ENCODE results near the gene RPS2. TPM values are rescaled to one million over a fixed set of nuclear protein-coding genes. Genes with fewer than 3 reads are reported as not detected.
A peak's percentile ranks its signal among the peaks of the same experiment; 100 is the strongest.

Gene RPS2
- total RNA-seq, 1 experiment from 2014 or later = 2,950 TPM

DNA sequence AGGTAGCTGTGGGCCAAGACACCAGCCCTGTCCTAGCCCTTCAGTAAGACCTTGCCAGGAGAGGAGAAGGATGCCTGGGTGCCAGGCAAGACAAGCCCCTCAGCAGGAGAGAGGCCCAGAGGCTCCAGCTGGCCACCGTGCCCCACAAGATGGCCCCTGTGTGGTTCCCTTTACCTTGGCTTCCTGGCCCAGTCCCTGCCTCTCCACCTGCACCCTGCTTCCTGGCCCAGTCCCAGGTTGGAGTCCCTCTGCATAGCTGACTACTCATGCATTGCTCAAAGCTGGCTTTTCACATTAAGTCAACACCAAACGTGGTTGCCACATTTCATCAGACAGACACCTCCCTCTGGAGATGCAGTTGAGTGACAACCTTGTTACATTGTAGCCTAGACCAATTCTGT lies 29.1 kb upstream of the RPS2 start:
- CTCF ChIA-PET = interaction anchor here (1.5 kb wide), 1 partner anchor 8 kb away, joined by 4 read pairs; no protein-coding TSS in a partner anchor
- Mint-ChIP-seq H3K27me3 (ENCODE audit: unreplicated experiment) (no peaks in the 10 kb centered on the region), H3K9me3 (ENCODE audit: low read depth, unreplicated experiment) (no peaks in the 10 kb centered on the region), H3K27ac (ENCODE audit: unreplicated experiment) (no peak overlapping the region), H3K4me3 (ENCODE audit: low read depth, unreplicated experiment) (peak overlapping the region; percentile 12), H3K4me1 (ENCODE audit: low read depth, unreplicated experiment) (peaks cover 17% of the 10 kb centered on the region), H3K36me3 (ENCODE audit: insufficient read depth, unreplicated experiment) (peaks cover 54% of the 10 kb centered on the region)
- DNase-seq = no peak
- TF ChIP-seq, protein P1, sequence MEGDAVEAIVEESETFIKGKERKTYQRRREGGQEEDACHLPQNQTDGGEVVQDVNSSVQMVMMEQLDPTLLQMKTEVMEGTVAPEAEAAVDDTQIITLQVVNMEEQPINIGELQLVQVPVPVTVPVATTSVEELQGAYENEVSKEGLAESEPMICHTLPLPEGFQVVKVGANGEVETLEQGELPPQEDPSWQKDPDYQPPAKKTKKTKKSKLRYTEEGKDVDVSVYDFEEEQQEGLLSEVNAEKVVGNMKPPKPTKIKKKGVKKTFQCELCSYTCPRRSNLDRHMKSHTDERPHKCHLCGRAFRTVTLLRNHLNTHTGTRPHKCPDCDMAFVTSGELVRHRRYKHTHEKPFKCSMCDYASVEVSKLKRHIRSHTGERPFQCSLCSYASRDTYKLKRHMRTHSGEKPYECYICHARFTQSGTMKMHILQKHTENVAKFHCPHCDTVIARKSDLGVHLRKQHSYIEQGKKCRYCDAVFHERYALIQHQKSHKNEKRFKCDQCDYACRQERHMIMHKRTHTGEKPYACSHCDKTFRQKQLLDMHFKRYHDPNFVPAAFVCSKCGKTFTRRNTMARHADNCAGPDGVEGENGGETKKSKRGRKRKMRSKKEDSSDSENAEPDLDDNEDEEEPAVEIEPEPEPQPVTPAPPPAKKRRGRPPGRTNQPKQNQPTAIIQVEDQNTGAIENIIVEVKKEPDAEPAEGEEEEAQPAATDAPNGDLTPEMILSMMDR (IDR thresholded peaks at IDR 0.05; ENCODE audit: unreplicated experiment) = no peak
- no TSS peak for BruUV-seq (replicated peaks)
- intact Hi-C loops (cut with micrococcal nuclease; ENCODE audit: unreplicated experiment) = no loop called here

DNA sequence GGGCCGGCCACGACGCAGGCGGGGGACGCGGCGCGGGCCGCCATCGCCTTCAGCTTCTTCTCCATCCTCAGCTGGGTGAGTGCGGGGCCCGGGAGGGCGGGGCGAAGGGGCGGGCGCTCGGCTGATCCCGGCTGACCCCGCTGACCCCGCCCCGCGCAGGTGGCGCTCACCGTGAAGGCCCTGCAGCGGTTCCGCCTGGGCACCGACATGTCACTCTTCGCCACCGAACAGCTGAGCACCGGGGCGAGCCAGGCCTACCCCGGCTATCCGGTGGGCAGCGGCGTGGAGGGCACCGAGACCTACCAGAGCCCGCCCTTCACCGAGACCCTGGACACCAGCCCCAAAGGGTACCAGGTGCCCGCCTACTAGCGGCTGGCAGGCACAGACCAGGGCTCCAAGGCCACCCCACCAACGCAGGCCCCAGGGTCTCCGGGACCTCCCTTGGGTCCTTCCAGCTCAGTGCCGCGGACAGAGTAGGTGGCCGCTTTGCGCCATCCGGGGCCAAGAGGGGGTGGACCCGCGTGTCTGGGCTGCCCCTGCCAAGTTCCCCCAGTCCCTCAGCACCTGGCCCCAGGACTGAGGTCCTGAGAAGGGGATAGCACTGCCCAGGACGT lies 28.2 kb upstream of the RPS2 start:
- no peaks in the 10 kb centered on the region for H3K9me3 Mint-ChIP-seq (ENCODE audit: low read depth, unreplicated experiment)
- H3K27ac Mint-ChIP-seq (ENCODE audit: unreplicated experiment) = no peak overlapping the region
- H3K27me3 Mint-ChIP-seq (ENCODE audit: unreplicated experiment) = no peaks in the 10 kb centered on the region
- no TSS peak for BruUV-seq (replicated peaks)
- H3K4me1 Mint-ChIP-seq (ENCODE audit: low read depth, unreplicated experiment) = peaks cover 17% of the 10 kb centered on the region
- DNase-seq = no peak
- H3K36me3 Mint-ChIP-seq (ENCODE audit: insufficient read depth, unreplicated experiment) = peaks cover 54% of the 10 kb centered on the region
- H3K4me3 Mint-ChIP-seq (ENCODE audit: low read depth, unreplicated experiment) = no peak overlapping the region
- TF ChIP-seq, protein P1 (IDR thresholded peaks at IDR 0.05; ENCODE audit: unreplicated experiment) = no peak
- intact Hi-C loops (cut with micrococcal nuclease; ENCODE audit: unreplicated experiment) = no loop called here
- CTCF ChIA-PET = no interaction called here

DNA sequence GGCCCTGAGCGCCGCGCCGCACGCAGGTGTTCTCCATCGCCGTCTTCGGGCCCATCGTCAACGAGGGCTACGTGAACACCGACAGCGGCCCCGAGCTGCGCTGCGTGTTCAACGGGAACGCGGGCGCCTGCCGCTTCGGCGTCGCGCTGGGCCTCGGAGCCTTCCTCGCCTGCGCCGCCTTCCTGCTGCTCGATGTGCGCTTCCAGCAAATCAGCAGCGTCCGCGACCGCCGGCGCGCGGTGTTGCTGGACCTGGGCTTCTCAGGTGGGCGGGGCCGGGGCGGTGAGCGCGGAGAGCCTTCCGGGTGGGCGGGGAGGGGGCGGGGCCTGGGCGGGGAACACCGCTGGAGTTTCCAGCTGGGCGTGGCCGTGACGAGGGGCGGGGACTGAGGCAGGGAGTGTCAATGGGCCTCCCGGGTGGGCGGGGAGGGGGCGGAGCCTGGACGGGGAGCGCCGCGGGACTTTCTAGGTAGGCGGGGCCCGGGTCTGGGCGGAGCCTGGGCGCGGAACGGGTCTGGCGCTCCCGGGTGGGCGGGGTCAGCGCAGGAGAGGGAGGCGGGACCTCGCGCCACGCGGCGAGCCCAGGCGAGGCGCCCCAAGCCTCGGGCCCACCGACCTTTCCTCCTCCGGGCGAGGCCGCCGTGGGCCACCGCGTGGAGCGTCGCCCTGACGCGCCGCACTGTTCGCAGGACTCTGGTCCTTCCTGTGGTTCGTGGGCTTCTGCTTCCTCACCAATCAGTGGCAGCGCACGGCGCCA lies 27.5 kb upstream of the RPS2 start:
- H3K4me3 Mint-ChIP-seq (ENCODE audit: low read depth, unreplicated experiment) = peak overlapping the region; percentile 54
- H3K27ac Mint-ChIP-seq (ENCODE audit: unreplicated experiment) = no peak overlapping the region
- DNase-seq = peak; percentile 84
- TF ChIP-seq, protein P1 (IDR thresholded peaks at IDR 0.05; ENCODE audit: unreplicated experiment) = no peak
- H3K4me1 Mint-ChIP-seq (ENCODE audit: low read depth, unreplicated experiment) = peaks cover 17% of the 10 kb centered on the region
- no TSS peak for BruUV-seq (replicated peaks)
- intact Hi-C loops (cut with micrococcal nuclease; ENCODE audit: unreplicated experiment) = no loop called here
- peaks cover 49% of the 10 kb centered on the region for H3K36me3 Mint-ChIP-seq (ENCODE audit: insufficient read depth, unreplicated experiment)
- H3K27me3 Mint-ChIP-seq (ENCODE audit: unreplicated experiment) = no peaks in the 10 kb centered on the region
- H3K9me3 Mint-ChIP-seq (ENCODE audit: low read depth, unreplicated experiment) = no peaks in the 10 kb centered on the region
- CTCF ChIA-PET = no interaction called here

DNA sequence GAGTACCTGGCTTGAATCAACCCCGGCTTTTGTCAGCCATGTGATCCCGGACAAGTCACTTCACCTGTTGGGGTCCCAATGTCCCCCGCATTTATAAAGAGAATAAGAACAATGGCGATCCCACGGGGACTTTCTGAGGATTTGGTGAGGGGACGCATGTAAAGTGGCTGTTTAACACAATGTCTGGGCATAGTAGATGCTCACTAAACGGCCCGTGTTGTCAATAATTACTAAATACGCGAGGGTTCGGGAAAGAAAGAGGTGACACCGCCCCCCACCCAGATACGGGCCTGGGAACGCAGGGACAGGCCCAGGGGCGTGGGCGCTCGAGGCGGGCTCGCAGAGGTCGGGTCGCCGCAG lies 26.9 kb upstream of the RPS2 start:
- no peaks in the 10 kb centered on the region for H3K27me3 Mint-ChIP-seq (ENCODE audit: unreplicated experiment)
- no peaks in the 10 kb centered on the region for H3K9me3 Mint-ChIP-seq (ENCODE audit: low read depth, unreplicated experiment)
- no peak for DNase-seq
- intact Hi-C loops (cut with micrococcal nuclease; ENCODE audit: unreplicated experiment) = no loop called here
- H3K27ac Mint-ChIP-seq (ENCODE audit: unreplicated experiment) = no peak overlapping the region
- peaks cover 17% of the 10 kb centered on the region for H3K4me1 Mint-ChIP-seq (ENCODE audit: low read depth, unreplicated experiment)
- H3K36me3 Mint-ChIP-seq (ENCODE audit: insufficient read depth, unreplicated experiment) = peaks cover 49% of the 10 kb centered on the region
- H3K4me3 Mint-ChIP-seq (ENCODE audit: low read depth, unreplicated experiment) = peak overlapping the region; percentile 54
- BruUV-seq (replicated peaks) = no TSS peak
- TF ChIP-seq, protein P1 (IDR thresholded peaks at IDR 0.05; ENCODE audit: unreplicated experiment) = no peak
- CTCF ChIA-PET = no interaction called here

Measured in Calu3 (cell line).